ENCODE measurements around the gene ACER3. TPM values are rescaled to one million over a fixed set of nuclear protein-coding genes. Genes with fewer than 3 reads are reported as not detected.

Gene ACER3
- total RNA-seq, 1 donor from 2014 or later = 25.7 TPM

DNA sequence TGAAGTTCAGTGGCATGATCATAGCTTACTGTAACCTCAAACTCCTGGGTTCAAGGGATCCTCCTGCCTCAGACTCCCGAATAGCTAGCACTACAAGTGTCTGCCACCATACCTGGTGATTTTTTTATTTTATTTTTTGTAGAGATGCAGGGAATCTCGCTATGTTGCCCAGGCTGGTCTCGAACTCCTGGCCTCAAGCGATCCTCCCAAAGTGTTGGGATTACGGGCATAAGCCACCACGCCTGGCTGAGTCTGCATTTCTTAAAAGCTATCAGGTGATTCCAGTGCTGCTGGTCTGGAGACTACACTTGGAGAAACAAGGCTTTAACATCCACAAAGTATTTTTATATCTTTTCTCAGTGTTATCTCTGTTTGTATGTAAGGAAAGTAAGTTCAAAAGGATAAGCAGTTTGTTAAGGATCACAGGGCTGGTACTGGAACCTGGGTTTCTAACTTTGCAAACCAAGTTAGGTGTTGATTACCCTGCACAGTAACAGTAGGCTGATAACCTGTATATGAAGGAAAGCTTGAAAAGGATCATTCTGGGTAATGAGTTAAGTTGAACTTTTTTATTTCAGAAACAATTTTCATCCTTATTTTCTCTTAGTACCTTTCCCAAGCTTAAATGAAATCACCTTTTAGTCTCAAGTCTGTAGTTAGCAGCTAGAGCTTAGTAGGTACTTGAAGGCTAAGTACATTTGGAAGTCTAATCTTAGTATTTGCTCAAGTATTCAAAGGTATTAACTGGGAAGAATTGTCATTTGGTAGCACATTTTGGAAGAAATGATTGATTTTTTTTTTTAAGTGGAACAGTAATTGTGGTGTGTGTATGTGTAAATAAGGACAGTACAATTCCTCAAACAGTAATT is 12.5 kb downstream of the ACER3 start:
- no peak overlapping the region for H3K4me3 Mint-ChIP-seq (ENCODE audit: unreplicated experiment)
- no peaks in the 10 kb centered on the region for H3K4me1 Mint-ChIP-seq (ENCODE audit: low read depth, unreplicated experiment)
- DNase-seq = no peak
- H3K27me3 Mint-ChIP-seq (ENCODE audit: unreplicated experiment) = no peaks in the 10 kb centered on the region
- TF ChIP-seq, protein P1, sequence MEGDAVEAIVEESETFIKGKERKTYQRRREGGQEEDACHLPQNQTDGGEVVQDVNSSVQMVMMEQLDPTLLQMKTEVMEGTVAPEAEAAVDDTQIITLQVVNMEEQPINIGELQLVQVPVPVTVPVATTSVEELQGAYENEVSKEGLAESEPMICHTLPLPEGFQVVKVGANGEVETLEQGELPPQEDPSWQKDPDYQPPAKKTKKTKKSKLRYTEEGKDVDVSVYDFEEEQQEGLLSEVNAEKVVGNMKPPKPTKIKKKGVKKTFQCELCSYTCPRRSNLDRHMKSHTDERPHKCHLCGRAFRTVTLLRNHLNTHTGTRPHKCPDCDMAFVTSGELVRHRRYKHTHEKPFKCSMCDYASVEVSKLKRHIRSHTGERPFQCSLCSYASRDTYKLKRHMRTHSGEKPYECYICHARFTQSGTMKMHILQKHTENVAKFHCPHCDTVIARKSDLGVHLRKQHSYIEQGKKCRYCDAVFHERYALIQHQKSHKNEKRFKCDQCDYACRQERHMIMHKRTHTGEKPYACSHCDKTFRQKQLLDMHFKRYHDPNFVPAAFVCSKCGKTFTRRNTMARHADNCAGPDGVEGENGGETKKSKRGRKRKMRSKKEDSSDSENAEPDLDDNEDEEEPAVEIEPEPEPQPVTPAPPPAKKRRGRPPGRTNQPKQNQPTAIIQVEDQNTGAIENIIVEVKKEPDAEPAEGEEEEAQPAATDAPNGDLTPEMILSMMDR (IDR thresholded peaks at IDR 0.05; ENCODE audit: partially characterized antibody, unreplicated experiment) = no peak
- H3K27ac Mint-ChIP-seq (ENCODE audit: unreplicated experiment) = no peak overlapping the region
- no peaks in the 10 kb centered on the region for H3K9me3 Mint-ChIP-seq (ENCODE audit: unreplicated experiment)
- no peaks in the 10 kb centered on the region for H3K36me3 Mint-ChIP-seq (ENCODE audit: unreplicated experiment)

GRCh38 chr11:76878014-76878413 is 17.3 kb downstream of the ACER3 start:
- no peak overlapping the region for H3K27ac Mint-ChIP-seq (ENCODE audit: unreplicated experiment)
- TF ChIP-seq, protein P1 (IDR thresholded peaks at IDR 0.05; ENCODE audit: partially characterized antibody, unreplicated experiment) = no peak
- no peaks in the 10 kb centered on the region for H3K4me1 Mint-ChIP-seq (ENCODE audit: low read depth, unreplicated experiment)
- no peaks in the 10 kb centered on the region for H3K27me3 Mint-ChIP-seq (ENCODE audit: unreplicated experiment)
- H3K36me3 Mint-ChIP-seq (ENCODE audit: unreplicated experiment) = no peaks in the 10 kb centered on the region
- no peak for DNase-seq
- H3K9me3 Mint-ChIP-seq (ENCODE audit: unreplicated experiment) = no peaks in the 10 kb centered on the region
- H3K4me3 Mint-ChIP-seq (ENCODE audit: unreplicated experiment) = no peak overlapping the region

- Mint-ChIP-seq H3K4me1 (ENCODE audit: low read depth, unreplicated experiment) (no peaks in the 10 kb centered on the region), H3K36me3 (ENCODE audit: unreplicated experiment) (no peaks in the 10 kb centered on the region), H3K4me3 (ENCODE audit: unreplicated experiment) (no peak overlapping the region), H3K27ac (ENCODE audit: unreplicated experiment) (no peak overlapping the region), H3K27me3 (ENCODE audit: unreplicated experiment) (no peaks in the 10 kb centered on the region), H3K9me3 (ENCODE audit: unreplicated experiment) (no peaks in the 10 kb centered on the region)
- DNase-seq = no peak
- TF ChIP-seq, protein P1 (IDR thresholded peaks at IDR 0.05; ENCODE audit: partially characterized antibody, unreplicated experiment) = no peak
Measured at GRCh38 chr11:76880314-76880713, 19.6 kb downstream of the ACER3 start.

DNA sequence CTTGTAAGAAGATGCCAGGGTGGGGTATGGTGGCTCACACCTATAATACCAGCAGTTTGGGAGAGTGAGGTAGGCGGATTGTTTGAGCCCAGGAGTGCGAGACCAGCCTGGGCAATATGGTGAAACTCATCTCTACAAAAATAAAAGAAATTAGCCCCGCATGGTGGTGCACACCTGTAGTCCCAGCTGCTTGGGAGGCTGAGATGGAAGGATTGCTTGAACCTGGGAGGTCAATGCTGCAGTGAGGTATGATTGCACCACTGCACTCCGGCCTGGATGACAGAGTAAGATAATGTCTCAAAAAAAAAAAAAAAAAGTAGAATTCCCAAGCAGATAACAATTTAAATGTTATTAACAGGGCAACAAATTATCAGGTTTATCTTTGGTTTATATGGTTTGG is 20.2 kb downstream of the ACER3 start:
- Mint-ChIP-seq H3K4me3 (ENCODE audit: unreplicated experiment) (no peak overlapping the region), H3K27me3 (ENCODE audit: unreplicated experiment) (no peaks in the 10 kb centered on the region), H3K27ac (ENCODE audit: unreplicated experiment) (no peak overlapping the region), H3K9me3 (ENCODE audit: unreplicated experiment) (no peaks in the 10 kb centered on the region), H3K4me1 (ENCODE audit: low read depth, unreplicated experiment) (no peaks in the 10 kb centered on the region), H3K36me3 (ENCODE audit: unreplicated experiment) (no peaks in the 10 kb centered on the region)
- DNase-seq = no peak
- TF ChIP-seq, protein P1 (IDR thresholded peaks at IDR 0.05; ENCODE audit: partially characterized antibody, unreplicated experiment) = no peak

DNA sequence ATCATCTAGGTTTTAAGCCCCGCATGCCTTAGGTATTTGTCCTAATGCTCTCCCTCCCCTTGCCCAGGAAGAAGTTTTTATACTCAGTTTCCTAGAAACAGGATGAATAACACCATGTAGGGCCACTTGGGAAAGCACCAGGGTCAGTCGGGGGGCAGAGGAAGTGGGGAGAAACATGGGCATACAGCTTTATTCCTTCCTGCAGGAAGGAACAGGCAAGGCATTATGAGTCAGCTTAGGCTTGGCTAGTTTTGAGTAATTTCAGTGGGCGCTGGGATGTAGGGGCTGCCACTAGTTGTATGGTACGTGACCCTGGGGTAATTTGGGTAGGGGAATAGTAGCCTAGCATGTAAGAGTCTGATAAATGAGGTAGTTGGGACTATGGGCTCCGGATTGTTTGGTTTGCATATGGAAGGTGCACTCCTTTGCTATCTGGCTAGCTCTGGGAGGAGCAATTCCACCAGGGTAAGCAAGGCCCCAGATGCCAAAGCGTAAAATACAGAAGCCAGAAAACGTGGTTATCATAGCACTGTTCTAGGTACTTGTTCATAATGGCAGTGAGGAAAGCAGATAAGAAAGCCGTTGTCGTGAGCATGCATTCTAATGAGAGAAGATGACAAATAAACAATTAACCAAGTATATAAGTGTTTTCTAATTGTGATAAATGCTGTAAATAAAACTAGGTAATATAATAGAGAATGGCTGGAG is 24.8 kb downstream of the ACER3 start:
- no peaks in the 10 kb centered on the region for H3K27me3 Mint-ChIP-seq (ENCODE audit: unreplicated experiment)
- no peaks in the 10 kb centered on the region for H3K4me1 Mint-ChIP-seq (ENCODE audit: low read depth, unreplicated experiment)
- no peaks in the 10 kb centered on the region for H3K9me3 Mint-ChIP-seq (ENCODE audit: unreplicated experiment)
- H3K36me3 Mint-ChIP-seq (ENCODE audit: unreplicated experiment) = no peaks in the 10 kb centered on the region
- no peak overlapping the region for H3K27ac Mint-ChIP-seq (ENCODE audit: unreplicated experiment)
- DNase-seq = no peak
- no peak overlapping the region for H3K4me3 Mint-ChIP-seq (ENCODE audit: unreplicated experiment)
- TF ChIP-seq, protein P1 (IDR thresholded peaks at IDR 0.05; ENCODE audit: partially characterized antibody, unreplicated experiment) = no peak

All from glutamatergic neuron (in vitro differentiated cells).